Hepatocyte (in vitro differentiated cells): Measurements from ENCODE around the gene INSL3. TPM values are rescaled to one million over a fixed set of nuclear protein-coding genes. Genes with fewer than 3 reads are reported as not detected.

ENCODE experiments used
- DNase-seq: peaks from one replicate; pipeline ENCODE4 v3.0.0-alpha.2; 2016; ENCODE audit warnings: low spot score
- H2AFZ ChIP-seq: fragments of 200-600 bp; sonication (generic); 2 replicates; pipeline ENCODE4 v1.6.0; 2016; ENCODE audit warnings: antibody characterized with exemption, mild to moderate bottlenecking
- H3K27ac ChIP-seq: fragments of 200-600 bp; sonication (generic); 2 replicates; pipeline ENCODE4 v1.5.1; 2016; ENCODE audit warnings: mild to moderate bottlenecking
- H3K27me3 ChIP-seq: fragments of 200-600 bp; sonication (generic); 2 replicates; pipeline ENCODE4 v1.6.1; 2016
- H3K36me3 ChIP-seq: fragments of 200-600 bp; sonication (generic); replicated peaks from 2 replicates; pipeline ENCODE4 v1.5.1; 2016; ENCODE audit warnings: low read depth; ENCODE audit not compliant: insufficient read depth
- H3K4me1 ChIP-seq: fragments of 200-600 bp; sonication (generic); 2 replicates; pipeline ENCODE4 v1.5.1; 2016; ENCODE audit warnings: mild to moderate bottlenecking, moderate library complexity; ENCODE audit not compliant: insufficient read depth
- H3K4me2 ChIP-seq: fragments of 200-600 bp; sonication (generic); 2 replicates; pipeline ENCODE4 v1.6.0; 2016
- H3K4me3 ChIP-seq: fragments of 200-600 bp; sonication (generic); 2 replicates; pipeline ENCODE4 v1.5.1; 2016; ENCODE audit warnings: mild to moderate bottlenecking
- H3K79me2 ChIP-seq: fragments of 200-600 bp; sonication (generic); 2 replicates; pipeline ENCODE4 v1.6.0; 2017; ENCODE audit warnings: mild to moderate bottlenecking
- H3K9me2 ChIP-seq: fragments of 200-600 bp; sonication (generic); replicated peaks from 2 replicates; pipeline ENCODE4 v1.6.0; 2017; ENCODE audit warnings: mild to moderate bottlenecking; ENCODE audit not compliant: insufficient read depth
- H3K9me3 ChIP-seq: fragments of 200-600 bp; sonication (generic); 2 replicates; pipeline ENCODE4 v1.5.1; 2016; ENCODE audit warnings: low read depth, mild to moderate bottlenecking
- H4K20me1 ChIP-seq: fragments of 200-600 bp; sonication (generic); 2 replicates; pipeline ENCODE4 v1.6.0; 2016; ENCODE audit warnings: mild to moderate bottlenecking; ENCODE audit not compliant: insufficient read depth, poor library complexity, severe bottlenecking
- CTCF ChIP-seq: fragments of 200-600 bp; sonication (generic); IDR thresholded peaks from 2 replicates; pipeline ENCODE4 v1.5.1; 2016; ENCODE audit warnings: antibody characterized with exemption, mild to moderate bottlenecking; ENCODE audit not compliant: poor library complexity
- EZH2 ChIP-seq: fragments of 200-600 bp; sonication (generic); IDR thresholded peaks from 2 replicates; pipeline ENCODE4 v1.6.1; 2016; ENCODE audit warnings: antibody characterized with exemption, mild to moderate bottlenecking, borderline replicate concordance
- EZH2phosphoT487 ChIP-seq: fragments of 200-600 bp; sonication (generic); IDR thresholded peaks from one replicate; pipeline ENCODE4 v1.6.1; 2018; ENCODE audit warnings: antibody characterized with exemption, mild to moderate bottlenecking, low read depth, moderate library complexity; ENCODE audit not compliant: unreplicated experiment, severe bottlenecking
- WGBS: methylation state at CpG from one replicate; pipeline ENCODE4 v1.1.6; 2016; ENCODE audit warnings: low lambda C conversion rate; ENCODE audit errors: missing lambda C conversion rate; 5-methylcytosine and 5-hydroxymethylcytosine counted together
- polyA plus RNA-seq: library from polyadenylated mRNA; unstranded; fragments of >200 nt; fragmentation: Nextera tagmentation; extraction: Ambion mirVana; gene quantifications from 2 replicates; pipeline ENCODE4 v1.2.1, GENCODE V29; 2016
- total RNA-seq: library from RNA; depleted of rRNA; stranded (reverse); fragments of >200 nt; gene quantifications from 2 replicates; pipeline ENCODE4 v1.2.3, GENCODE V29; 2014

Gene INSL3
- total and polyA plus RNA-seq, 2 experiments from 2014 or later, result 0.21 TPM; not detected in 1

- TF ChIP-seq EZH2 (no peak), EZH2phosphoT487 (no peak), CTCF (no peak)
- Histone ChIP-seq H3K9me3 (no peaks in the 10 kb centered on the region), H2AFZ (no peak overlapping the region), H3K4me3 (no peak overlapping the region), H3K9me2 (no peaks in the 10 kb centered on the region), H3K79me2 (peaks cover 24% of the 10 kb centered on the region), H3K4me1 (peaks cover 18% of the 10 kb centered on the region), H3K4me2 (peak overlapping the region; percentile 77), H3K36me3 (no peaks in the 10 kb centered on the region), H3K27ac (peak overlapping the region; percentile 98), H4K20me1 (no peaks in the 10 kb centered on the region), H3K27me3 (peaks cover 19% of the 10 kb centered on the region)
- 66% methylated on average over 11 of the region's 11 CpGs for WGBS
- peak; percentile 88 for DNase-seq
These were observed 23.7 kb downstream of the INSL3 start for GRCh38 chr19:17797424-17798201.

- Histone ChIP-seq H3K4me3 (no peak overlapping the region), H3K9me3 (no peaks in the 10 kb centered on the region), H3K4me1 (peaks cover 18% of the 10 kb centered on the region), H3K79me2 (peaks cover 24% of the 10 kb centered on the region), H3K27ac (peak overlapping the region; percentile 97), H3K36me3 (no peaks in the 10 kb centered on the region), H2AFZ (no peak overlapping the region), H3K9me2 (no peaks in the 10 kb centered on the region), H4K20me1 (no peaks in the 10 kb centered on the region), H3K27me3 (peaks cover 19% of the 10 kb centered on the region), H3K4me2 (peak overlapping the region; percentile 77)
- DNase-seq, result no peak
- TF ChIP-seq CTCF (no peak), EZH2phosphoT487 (no peak), EZH2 (no peak)
- 100% methylated on average over 1 of the region's 1 CpG for WGBS
These were observed 24.4 kb downstream of the INSL3 start for GRCh38 chr19:17796838-17797423.

- 72% methylated on average over 6 of the region's 6 CpGs for WGBS
- no peaks in the 10 kb centered on the region for H3K9me3 ChIP-seq
- H3K9me2 ChIP-seq, result no peaks in the 10 kb centered on the region
- peaks cover 18% of the 10 kb centered on the region for H3K4me1 ChIP-seq
- H3K27ac ChIP-seq, result peak overlapping the region; percentile 97
- TF ChIP-seq CTCF (no peak), EZH2phosphoT487 (no peak), EZH2 (no peak)
- peaks cover 19% of the 10 kb centered on the region for H3K79me2 ChIP-seq
- peak; percentile 78 for DNase-seq
- H3K36me3 ChIP-seq, result no peaks in the 10 kb centered on the region
- no peak overlapping the region for H2AFZ ChIP-seq
- H3K4me3 ChIP-seq, result no peak overlapping the region
- peaks cover 19% of the 10 kb centered on the region for H3K27me3 ChIP-seq
- H3K4me2 ChIP-seq, result peak overlapping the region; percentile 77
- no peaks in the 10 kb centered on the region for H4K20me1 ChIP-seq
These were observed 25.1 kb downstream of the INSL3 start for GRCh38 chr19:17796013-17796837.
